Vagina (tissue), 2 donors: ENCODE measurements around the gene COL24A1.
"Not testable (repeated sequence)": the region's sequence is repeated elsewhere in the genome, so short reads cannot be mapped to it uniquely, and the experiment has no call there.

Source experiments
- POLR2A ChIP-seq, 2 donors: fragments of 450-650 bp; IDR thresholded peaks; one replicate each; pipeline ENCODE4 v1.6.1; 2017; ENCODE audit warnings: antibody characterized with exemption in 2 of 2, mild to moderate bottlenecking in 2 of 2, moderate library complexity in 2 of 2
- POLR2AphosphoS5 ChIP-seq, 2 donors: sonication (generic); formaldehyde crosslinking; IDR thresholded peaks; one replicate each; pipeline ENCODE4 v1.9.0; 2017; ENCODE audit warnings: antibody characterized with exemption in 2 of 2, mild to moderate bottlenecking in 2 of 2, low read depth in 1 of 2; ENCODE audit not compliant: insufficient read depth in 1 of 2
- TF ChIP-seq, protein P1 (sequence below), 3 experiments: fragments of 450-650 bp in 2 of 3; fragments of 200-600 bp in 1 of 3; sonication (generic) in 1 of 3; IDR thresholded peaks; one replicate each; pipeline ENCODE4 v1.5.1; 2017 to 2019; ENCODE audit warnings: antibody characterized with exemption in 3 of 3, mild to moderate bottlenecking in 2 of 3, moderate library complexity in 2 of 3

DNA sequence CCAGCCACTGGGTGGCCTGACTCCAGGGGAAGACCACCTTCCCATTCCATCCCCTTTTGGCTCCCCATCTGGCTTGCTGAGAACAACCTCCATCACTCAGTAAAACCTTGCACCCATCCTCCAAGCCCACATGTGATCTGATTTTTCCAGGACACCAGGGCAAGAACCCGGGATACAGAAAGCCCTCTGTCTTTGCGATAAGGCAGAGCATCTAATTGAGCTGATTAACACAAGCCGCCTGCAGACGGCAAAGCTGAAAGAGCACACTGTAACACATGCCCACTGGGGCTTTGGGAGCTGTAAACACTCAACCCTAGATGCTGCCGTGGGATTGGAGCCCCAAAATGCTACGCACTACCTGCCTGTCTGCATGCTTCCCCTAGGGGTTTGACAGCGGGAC lies 201.4 kb downstream of the COL24A1 start:
- TF ChIP-seq, protein P1, sequence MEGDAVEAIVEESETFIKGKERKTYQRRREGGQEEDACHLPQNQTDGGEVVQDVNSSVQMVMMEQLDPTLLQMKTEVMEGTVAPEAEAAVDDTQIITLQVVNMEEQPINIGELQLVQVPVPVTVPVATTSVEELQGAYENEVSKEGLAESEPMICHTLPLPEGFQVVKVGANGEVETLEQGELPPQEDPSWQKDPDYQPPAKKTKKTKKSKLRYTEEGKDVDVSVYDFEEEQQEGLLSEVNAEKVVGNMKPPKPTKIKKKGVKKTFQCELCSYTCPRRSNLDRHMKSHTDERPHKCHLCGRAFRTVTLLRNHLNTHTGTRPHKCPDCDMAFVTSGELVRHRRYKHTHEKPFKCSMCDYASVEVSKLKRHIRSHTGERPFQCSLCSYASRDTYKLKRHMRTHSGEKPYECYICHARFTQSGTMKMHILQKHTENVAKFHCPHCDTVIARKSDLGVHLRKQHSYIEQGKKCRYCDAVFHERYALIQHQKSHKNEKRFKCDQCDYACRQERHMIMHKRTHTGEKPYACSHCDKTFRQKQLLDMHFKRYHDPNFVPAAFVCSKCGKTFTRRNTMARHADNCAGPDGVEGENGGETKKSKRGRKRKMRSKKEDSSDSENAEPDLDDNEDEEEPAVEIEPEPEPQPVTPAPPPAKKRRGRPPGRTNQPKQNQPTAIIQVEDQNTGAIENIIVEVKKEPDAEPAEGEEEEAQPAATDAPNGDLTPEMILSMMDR (IDR thresholded peaks at IDR 0.05) = not testable (repeated sequence)
- TF ChIP-seq POLR2A (IDR thresholded peaks at IDR 0.05); POLR2AphosphoS5 (IDR thresholded peaks at IDR 0.05; ENCODE audit: insufficient read depth in 1 of 2, low read depth in 1 of 2): not testable (repeated sequence)
